GM18870 (cell line): ENCODE data around the gene RABGAP1L.
"Not testable (repeated sequence)": the region's sequence is repeated elsewhere in the genome, so short reads cannot be mapped to it uniquely, and the experiment has no call there.

Source experiments
- ATAC-seq: cut with Tn5 transposase; IDR thresholded peaks from one replicate; pipeline ENCODE4 v1.9.1; 2021; ENCODE audit warnings: moderate library complexity; ENCODE audit not compliant: unreplicated experiment

The RABGAP1L gene

GRCh38 chr1:174550296-174550695 is 391.0 kb downstream of the RABGAP1L start:
- ATAC-seq, result no peak

- ATAC-seq, result no peak
Observed at GRCh38 chr1:174556392-174556791, 397.1 kb downstream of the RABGAP1L start.

GRCh38 chr1:174568551-174568950 is 409.2 kb downstream of the RABGAP1L start:
- no peak for ATAC-seq

- no peak for ATAC-seq
Observed at GRCh38 chr1:174569240-174569639, 409.9 kb downstream of the RABGAP1L start.

- ATAC-seq, result no peak
Observed at GRCh38 chr1:174572771-174573170, 413.5 kb downstream of the RABGAP1L start.

GRCh38 chr1:174576120-174576519 is 416.8 kb downstream of the RABGAP1L start:
- not testable (repeated sequence) for ATAC-seq

- no peak for ATAC-seq
Observed at GRCh38 chr1:174577681-174578080, 418.4 kb downstream of the RABGAP1L start.

GRCh38 chr1:174580801-174581200 is 421.5 kb downstream of the RABGAP1L start:
- no peak for ATAC-seq

GRCh38 chr1:174583316-174583715 is 424.0 kb downstream of the RABGAP1L start:
- no peak for ATAC-seq

- no peak for ATAC-seq
Observed at GRCh38 chr1:174584071-174584470, 424.8 kb downstream of the RABGAP1L start.

GRCh38 chr1:174588618-174589017 is 429.3 kb downstream of the RABGAP1L start:
- ATAC-seq, result not testable (repeated sequence)

- ATAC-seq, result no peak
Observed at GRCh38 chr1:174605198-174605597, 445.9 kb downstream of the RABGAP1L start.

- ATAC-seq, result no peak
Observed at GRCh38 chr1:174606471-174606870, 447.2 kb downstream of the RABGAP1L start.

GRCh38 chr1:174617905-174618304 is 458.6 kb downstream of the RABGAP1L start:
- ATAC-seq, result not testable (repeated sequence)

- ATAC-seq, result no peak
Observed at GRCh38 chr1:174623324-174624035, 464.2 kb downstream of the RABGAP1L start.

- ATAC-seq, result no peak
Observed at GRCh38 chr1:174626031-174627025, 467.0 kb downstream of the RABGAP1L start.

GRCh38 chr1:174637487-174637886 is 478.2 kb downstream of the RABGAP1L start:
- no peak for ATAC-seq

GRCh38 chr1:174639461-174639860 is 480.1 kb downstream of the RABGAP1L start:
- no peak for ATAC-seq

GRCh38 chr1:174640783-174641182 is 481.5 kb downstream of the RABGAP1L start:
- ATAC-seq, result no peak

- no peak for ATAC-seq
Observed at GRCh38 chr1:174642393-174642792, 483.1 kb downstream of the RABGAP1L start.

GRCh38 chr1:174643206-174643605 is 483.9 kb downstream of the RABGAP1L start:
- no peak for ATAC-seq

GRCh38 chr1:174649572-174649971 is 490.3 kb downstream of the RABGAP1L start:
- ATAC-seq, result not testable (repeated sequence)
